NCI-H2107 treated with DMSO at 0.1 percent for 48 hours (cell line): ENCODE data around the gene AAGAB.

Source experiments
- DNase-seq: peaks from one replicate; lab custom pipeline; 2025; ENCODE audit not compliant: unreplicated experiment; lab: John Stamatoyannopoulos, UW

AAGAB gene

DNA sequence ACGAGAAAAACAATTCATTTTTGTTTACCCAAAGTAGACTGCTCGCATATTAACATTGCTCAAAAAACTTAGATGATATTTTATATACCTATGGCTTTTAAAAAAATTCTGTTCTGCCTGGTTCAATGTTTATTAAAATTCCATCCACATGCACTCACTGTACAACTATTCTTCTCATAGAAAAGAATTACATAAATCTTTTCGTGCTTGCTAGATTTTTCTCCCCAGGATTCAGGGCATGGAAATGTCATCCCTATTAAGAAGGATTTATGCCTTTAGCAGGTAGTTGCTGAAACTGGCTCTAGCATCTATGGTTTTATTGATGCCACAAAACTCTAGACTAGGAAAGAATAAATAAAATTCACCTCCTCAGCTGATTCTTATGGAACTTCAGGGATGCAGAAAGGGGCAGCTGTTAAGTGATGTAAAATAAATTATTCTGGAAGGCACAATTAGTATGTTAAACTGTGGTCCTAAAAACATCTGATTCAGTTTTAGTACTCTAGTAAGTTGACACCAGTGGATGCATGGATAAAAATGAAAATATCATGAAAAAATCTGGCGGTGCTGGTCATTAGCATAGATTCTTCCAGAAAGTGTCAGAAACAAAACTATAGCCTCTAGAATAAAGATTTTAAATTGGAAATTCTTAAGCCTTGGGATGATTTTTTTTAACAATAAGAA is 41.6 kb downstream of the AAGAB start:
- DNase-seq, result no peak

- DNase-seq, result no peak
These were observed 43.8 kb downstream of the AAGAB start for GRCh38 chr15:67210555-67211168.

GRCh38 chr15:67208396-67208795 is 46.1 kb downstream of the AAGAB start:
- DNase-seq, result no peak

- no peak for DNase-seq
These were observed 46.8 kb downstream of the AAGAB start for GRCh38 chr15:67207555-67208207.

DNA sequence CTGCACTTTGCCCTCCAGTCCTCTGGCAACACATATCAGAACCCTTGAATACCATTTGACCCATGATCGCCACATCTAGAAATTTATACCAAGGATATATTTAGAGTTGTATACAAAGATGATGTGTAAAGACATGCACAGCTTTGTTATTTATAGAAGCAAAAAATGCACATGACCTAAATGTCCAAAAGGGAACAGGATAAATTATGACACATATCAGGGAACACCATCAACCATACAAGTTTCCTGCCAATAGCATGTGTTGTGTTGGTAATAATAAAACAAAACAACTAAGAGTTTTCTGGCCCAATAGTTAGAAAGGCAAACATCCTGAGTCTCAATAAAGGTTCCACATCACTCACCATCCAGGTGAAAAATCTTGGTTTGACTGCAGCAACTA is 51.5 kb downstream of the AAGAB start:
- DNase-seq, result no peak

- DNase-seq, result no peak
These were observed 52.4 kb downstream of the AAGAB start for GRCh38 chr15:67202091-67202490.

- no peak for DNase-seq
These were observed 53.3 kb downstream of the AAGAB start for GRCh38 chr15:67201136-67201535.

DNA sequence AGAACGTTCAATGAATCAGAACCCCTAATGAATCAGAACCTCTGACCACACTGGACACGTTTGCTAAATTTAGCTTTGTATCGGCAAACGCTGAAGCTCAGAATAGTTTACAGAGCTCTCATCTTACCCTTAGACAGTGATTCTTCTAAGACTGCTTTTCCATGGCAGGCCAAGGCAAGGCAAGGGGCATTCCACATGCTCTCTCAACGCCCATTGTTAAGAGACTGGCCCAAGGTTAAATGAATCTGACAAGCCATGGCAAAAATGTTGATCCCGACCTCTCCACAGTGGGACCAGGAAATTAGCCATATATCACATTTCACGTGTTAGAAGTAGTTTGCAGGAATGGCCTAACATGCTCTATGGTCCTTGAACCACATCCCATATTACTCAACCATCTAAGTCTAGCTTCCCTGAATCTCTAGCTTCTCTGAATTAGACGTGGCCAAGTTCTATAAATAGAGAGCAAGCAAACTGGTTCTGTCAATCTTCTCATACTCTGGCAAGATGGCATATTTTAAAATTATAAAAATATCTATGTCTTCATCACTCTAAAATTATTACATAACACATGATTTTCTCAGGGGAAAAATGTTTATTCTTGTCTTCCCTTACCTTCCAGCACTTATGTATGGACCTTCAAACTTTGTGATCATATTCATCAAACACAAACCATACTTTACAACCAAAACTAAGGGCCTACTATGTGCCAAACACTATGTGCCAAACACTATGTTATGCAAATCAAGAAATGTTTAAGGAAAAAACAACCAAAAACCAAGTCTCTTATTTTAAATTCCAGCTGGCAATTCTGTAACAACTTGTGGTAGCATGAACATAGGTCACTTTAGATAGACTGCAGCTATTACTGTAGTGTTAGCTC is 54.3 kb downstream of the AAGAB start:
- no peak for DNase-seq

- DNase-seq, result no peak
These were observed 55.1 kb downstream of the AAGAB start for GRCh38 chr15:67199391-67199790.

DNA sequence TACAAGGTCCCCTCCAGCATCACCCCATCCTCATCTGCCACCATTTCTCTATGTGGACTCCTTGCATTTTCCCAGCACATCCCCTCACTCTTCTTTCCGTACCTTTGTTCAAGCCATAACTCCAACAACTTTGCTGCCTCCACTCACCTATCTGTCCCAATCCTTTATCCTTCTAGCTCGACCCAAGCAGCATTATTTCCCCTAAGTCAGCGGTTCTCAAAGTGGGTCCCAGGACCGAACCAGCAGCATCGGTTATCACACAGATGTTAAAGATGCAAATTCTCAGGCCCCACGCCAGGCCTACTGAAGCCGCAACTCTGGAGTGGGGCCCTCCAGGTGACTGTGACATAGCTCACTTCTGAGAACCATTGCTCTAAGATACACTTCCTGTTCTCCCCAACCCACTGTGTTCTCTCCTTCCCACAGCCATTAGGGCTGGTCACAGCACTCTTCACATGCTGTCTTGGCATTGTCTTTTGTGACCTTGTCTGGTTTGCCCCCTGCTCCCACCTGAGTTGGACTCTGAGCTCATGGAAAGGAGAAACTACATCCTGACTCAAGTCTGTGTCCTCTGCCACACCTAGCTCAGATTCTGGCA is 56.2 kb downstream of the AAGAB start:
- DNase-seq, result no peak

GRCh38 chr15:67197364-67197695 is 57.1 kb downstream of the AAGAB start:
- no peak for DNase-seq

- no peak for DNase-seq
These were observed 57.6 kb downstream of the AAGAB start for GRCh38 chr15:67196672-67197363.

- DNase-seq, result no peak
These were observed 58.2 kb downstream of the AAGAB start for GRCh38 chr15:67196222-67196621.

DNA sequence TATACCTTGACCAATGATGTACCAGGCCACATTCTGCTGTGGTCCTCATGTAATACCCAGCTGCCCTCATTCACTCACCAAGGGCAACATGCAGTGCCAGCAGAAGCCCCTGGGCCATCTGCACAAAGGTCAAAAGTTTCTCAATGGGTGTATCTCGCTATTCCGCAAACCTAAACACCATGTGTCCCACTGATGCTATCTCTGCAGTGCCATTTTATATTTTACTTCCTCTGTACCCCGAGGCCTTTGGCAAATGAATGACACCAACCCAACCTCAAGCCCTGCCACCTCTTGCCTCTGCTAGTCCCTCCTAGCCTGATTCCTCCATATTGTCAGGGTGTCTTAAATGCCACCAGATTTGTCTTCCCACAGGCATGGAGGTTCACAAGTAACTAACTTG is 59.2 kb downstream of the AAGAB start:
- DNase-seq, result no peak

GRCh38 chr15:67194171-67195114 is 60.0 kb downstream of the AAGAB start:
- DNase-seq, result no peak

- DNase-seq, result no peak
These were observed 61.1 kb downstream of the AAGAB start for GRCh38 chr15:67193223-67193990.

DNA sequence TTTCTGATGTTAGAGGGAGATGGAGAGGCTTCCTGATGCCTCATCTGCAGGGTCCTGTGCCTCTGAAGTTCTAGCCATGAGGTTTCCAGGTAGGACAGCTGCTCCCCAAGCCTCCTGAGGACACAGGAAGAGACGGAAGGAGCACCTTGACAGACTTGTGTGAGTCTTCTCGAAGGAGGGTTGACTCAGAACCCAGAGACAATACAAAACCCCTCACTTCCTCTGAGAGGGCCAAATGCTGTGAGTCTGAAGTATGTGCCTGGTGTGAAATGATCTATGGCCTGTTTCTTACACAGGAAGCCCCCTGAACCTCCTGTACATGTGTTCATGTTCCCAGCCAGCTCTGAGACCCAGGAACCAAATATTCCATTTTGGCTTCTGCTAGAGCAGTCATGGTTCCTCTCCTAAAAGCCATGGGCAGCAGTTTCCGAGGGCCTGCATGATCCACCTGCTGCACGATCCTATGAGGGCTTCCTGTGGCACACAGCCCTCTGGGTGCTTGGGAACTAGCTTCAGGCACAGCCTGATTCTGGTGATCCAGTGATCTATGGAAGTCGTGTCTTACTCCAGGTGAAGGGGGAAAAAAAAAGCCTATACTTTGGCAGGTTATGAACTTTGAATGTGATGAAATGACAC is 62.2 kb downstream of the AAGAB start:
- no peak for DNase-seq

GRCh38 chr15:67190813-67191212 is 63.6 kb downstream of the AAGAB start:
- DNase-seq, result no peak
